GM12878 (cell line): ENCODE data around the gene CABLES1. TPM values are rescaled to one million over a fixed set of nuclear protein-coding genes. Genes with fewer than 3 reads are reported as not detected.

Experiments
- ATAC-seq: fragments of 200-7000 bp; cut with Tn5 transposase; 3 replicates; pipeline ENCODE4 v1.9.1; 2020; ENCODE audit warnings: mild to moderate bottlenecking, moderate library complexity
- BruUV-seq: library from RNA; stranded (reverse); fragments of 400-500 nt; replicated peaks from 2 replicates; lab custom pipeline; 2021; lab: Mats Ljungman, UMichigan
- CTCF ChIA-PET: fragments of 300-600 bp; sonication (Branson Sonifier 250); formaldehyde crosslinking; extraction: SDS; loops from one replicate; lab custom pipeline; 2021; ENCODE audit warnings: inconsistent platforms; lab: Yijun Ruan, JAX
- POLR2A ChIA-PET: fragments of 350-600 bp; formaldehyde crosslinking; extraction: SDS; loops from one replicate; lab custom pipeline; 2021; ENCODE audit warnings: inconsistent platforms; lab: Charles Lee
- RAD21 ChIA-PET: fragments of 300-600 bp; sonication (Branson Sonifier 250); formaldehyde crosslinking; loops from one replicate; lab custom pipeline; 2023; ENCODE audit warnings: antibody characterized with exemption; ENCODE audit not compliant: unreplicated experiment; lab: Charles Lee
- SMC1A ChIA-PET: fragments of 300-600 bp; sonication (Branson Sonifier 250); formaldehyde crosslinking; loops from one replicate; lab custom pipeline; 2023; ENCODE audit not compliant: unreplicated experiment, uncharacterized antibody; lab: Charles Lee
- DNase-seq: peaks from one replicate; pipeline ENCODE4 v3.0.0-alpha.2; 2011; ENCODE audit warnings: low read depth, low spot score
- FAIRE-seq: peaks from 3 replicates; lab custom pipeline; 2011; peaks lifted over from hg19 to GRCh38; lab: Jason Lieb, UNC
- H2AFZ ChIP-seq: 2 replicates; pipeline ENCODE4 v1.6.0; 2011; ENCODE audit warnings: low read depth, low read length, control low read depth; ENCODE audit not compliant: control insufficient read depth
- H3K27ac ChIP-seq: 2 replicates; pipeline ENCODE4 v1.5.1; 2011; ENCODE audit warnings: control low read depth; ENCODE audit not compliant: control insufficient read depth, insufficient read depth
- H3K27me3 ChIP-seq, 2 experiments: replicated peaks in 1 of 2; 2 replicates each; pipeline versions ENCODE4 v1.6.0 to v1.6.1; 2011; ENCODE audit warnings: low read length in 1 of 2; ENCODE audit not compliant: control insufficient read depth in 2 of 2, insufficient read depth in 2 of 2
- H3K36me3 ChIP-seq, 2 experiments: 2 replicates each; pipeline ENCODE4 v1.5.1; 2011; ENCODE audit warnings: low read length in 1 of 2; ENCODE audit not compliant: control insufficient read depth in 2 of 2, insufficient read depth in 2 of 2
- H3K4me1 ChIP-seq: 2 replicates; pipeline ENCODE4 v1.6.1; 2011; ENCODE audit warnings: mild to moderate bottlenecking, low read length, moderate library complexity, mixed read lengths; ENCODE audit not compliant: control insufficient read depth, insufficient read depth
- H3K4me2 ChIP-seq: 2 replicates; pipeline ENCODE4 v1.6.0; 2011; ENCODE audit warnings: control low read depth; ENCODE audit not compliant: control insufficient read depth, insufficient read depth
- H3K4me3 ChIP-seq: fragments of 200-600 bp; sonication (generic); 2 replicates; pipeline ENCODE4 v1.5.1; 2016
- H3K79me2 ChIP-seq: 2 replicates; pipeline ENCODE4 v1.6.0; 2011; ENCODE audit warnings: low read length; ENCODE audit not compliant: control insufficient read depth, insufficient read depth
- H3K9ac ChIP-seq: 2 replicates; pipeline ENCODE4 v1.8.0; 2011; ENCODE audit warnings: low read length, control low read depth, mixed read lengths; ENCODE audit not compliant: control insufficient read depth, insufficient read depth
- H3K9me3 ChIP-seq: replicated peaks from 3 replicates; pipeline ENCODE4 v1.5.1; 2011; ENCODE audit warnings: mild to moderate bottlenecking, low read length; ENCODE audit not compliant: control insufficient read depth, insufficient read depth
- H4K20me1 ChIP-seq: 2 replicates; pipeline ENCODE4 v1.6.0; 2011; ENCODE audit not compliant: control insufficient read depth, insufficient read depth
- BHLHE40 ChIP-seq, 2 experiments: fragments of 450-650 bp in 1 of 2; IDR thresholded peaks; 2 replicates each; pipeline ENCODE4 v1.6.1; 2011 to 2017; ENCODE audit warnings: low read depth in 2 of 2, borderline replicate concordance in 1 of 2, improper control_type of control experiment in 1 of 2, low read length in 1 of 2, mild to moderate bottlenecking in 1 of 2
- BMI1 ChIP-seq: fragments of 450-650 bp; IDR thresholded peaks from 2 replicates; pipeline ENCODE4 v1.6.1; 2016; ENCODE audit warnings: mild to moderate bottlenecking, moderate library complexity, borderline replicate concordance
- FOS ChIP-seq: IDR thresholded peaks from 3 replicates; pipeline ENCODE4 v1.6.1; 2011; ENCODE audit warnings: borderline replicate concordance; ENCODE audit not compliant: insufficient read length; ENCODE audit errors: extremely low read depth
- NBN ChIP-seq: fragments of 450-650 bp; IDR thresholded peaks from 2 replicates; pipeline ENCODE4 v1.6.1; 2016
- NR2F1 ChIP-seq: fragments of 450-650 bp; conservative IDR thresholded peaks from 2 replicates; pipeline ENCODE4 v1.6.1; 2017; ENCODE audit warnings: mild to moderate bottlenecking
- PAX5 ChIP-seq: IDR thresholded peaks from 2 replicates; pipeline ENCODE4 v1.6.1; 2011; ENCODE audit warnings: low read depth, low read length, borderline replicate concordance
- POU2F2 ChIP-seq: IDR thresholded peaks from 3 replicates; pipeline ENCODE4 v1.6.1; 2011; ENCODE audit warnings: low read depth, mild to moderate bottlenecking, low read length, borderline replicate concordance
- RUNX3 ChIP-seq: IDR thresholded peaks from 2 replicates; pipeline ENCODE4 v1.6.1; 2012; ENCODE audit warnings: low read length, inconsistent platforms
- SMC3 ChIP-seq: IDR thresholded peaks from 2 replicates; pipeline ENCODE4 v1.6.1; 2011; ENCODE audit warnings: low read length, improper control_type of control experiment, borderline replicate concordance
- SREBF1 ChIP-seq: IDR thresholded peaks from 2 replicates; pipeline ENCODE4 v1.6.1; 2012; ENCODE audit warnings: mild to moderate bottlenecking, low read length
- ZBTB11 ChIP-seq: fragments of 450-650 bp; formaldehyde crosslinking; IDR thresholded peaks from 2 replicates; pipeline ENCODE4 v1.5.0; 2022; ENCODE audit warnings: mild to moderate bottlenecking, missing genetic modification characterization
- WGBS: methylation state at CpG from one replicate; pipeline ENCODE4 v1.1.6; 2016; ENCODE audit warnings: low lambda C conversion rate; ENCODE audit not compliant: insufficient replicate concordance, insufficient coverage; ENCODE audit errors: missing lambda C conversion rate; 5-methylcytosine and 5-hydroxymethylcytosine counted together
- in situ Hi-C: fragments of 300-500 bp; cut with MboI; formaldehyde crosslinking; loops from 9 replicates; pipeline ENCODE4 v1.14.3; 2018; ENCODE audit warnings: mixed read lengths
- intact Hi-C: fragments of 100-400 bp; cut with micrococcal nuclease; formaldehyde crosslinking; loops from one replicate; pipeline ENCODE4 v1.14.2; 2022; ENCODE audit not compliant: unreplicated experiment
- polyA plus RNA-seq, 11 experiments: library from polyadenylated mRNA; depleted of rRNA in 4 of 11; unstranded in 6 of 11; stranded (reverse) in 5 of 11; fragments of >200 nt; fragmentation: Nextera tagmentation in 4 of 11; fragmentation: Illumina TruSeq in 1 of 11; extraction: Ambion mirVana in 4 of 11; extraction: Trizol in 1 of 11; gene quantifications; 1 replicate in 1 of 11; 2 replicates in 10 of 11; pipeline versions ENCODE4 v1.2.1 to v1.2.3, GENCODE V29; 2011 to 2016; ENCODE audit warnings: inconsistent platforms in 2 of 11, missing spikeins in 2 of 11, low read depth in 1 of 11
- total RNA-seq, 4 experiments: library from RNA; depleted of rRNA in 3 of 4; stranded (reverse); fragments of >200 nt in 3 of 4; fragmentation: Illumina TruSeq in 1 of 4; extraction: Trizol in 1 of 4; gene quantifications; 2 replicates each; pipeline versions ENCODE4 v1.2.1 to v1.2.3, GENCODE V29; 2013 to 2021
- TF ChIP-seq, protein P1 (sequence below): fragments of 450-650 bp; IDR thresholded peaks from 2 replicates; pipeline ENCODE4 v1.6.1; 2016; ENCODE audit warnings: mild to moderate bottlenecking

CABLES1 gene
- total and polyA plus RNA-seq, 10 of the 15 experiments (the other 5 are each of a cell fraction or from before 2014, with no cell fraction given): 2.9 to 27.2 (median 8.2) TPM

GRCh38 chr18:23245461-23245860 lies 110.2 kb downstream of the CABLES1 start:
- SMC1A ChIA-PET: no interaction called here

More at GRCh38 chr18:23245461-23245860, 110.2 kb downstream of the CABLES1 start:
- in situ Hi-C loops: no loop called here
- Histone ChIP-seq H3K36me3 (peaks cover 0 to 11% of the 10 kb centered on the region in 2 experiments; a peak in 2 of 4 replicates), H3K79me2 (no peaks in the 10 kb centered on the region), H3K4me2 (no peak overlapping the region), H3K9ac (no peak overlapping the region), H3K4me3 (no peak overlapping the region), H3K4me1 (peaks cover 15% of the 10 kb centered on the region), H4K20me1 (no peaks in the 10 kb centered on the region), H3K27me3 (no peaks in the 10 kb centered on the region), H3K9me3 (no peaks in the 10 kb centered on the region), H3K27ac (no peak overlapping the region), H2AFZ (no peak overlapping the region)
- ChIA-PET POLR2A (no interaction called here), CTCF (no interaction called here), RAD21 (interaction anchor here (0.6 kb wide), 1 partner anchor 21 kb away, joined by 3 read pairs; no protein-coding TSS in a partner anchor)
- intact Hi-C loops: no loop called here
- DNase-seq (no peak), ATAC-seq (no peak), FAIRE-seq (no peak)
- BruUV-seq: no TSS peak
- WGBS: 100% methylated on average over 6 of the region's 6 CpGs
- TF ChIP-seq FOS (no peak), BMI1 (no peak), POU2F2 (no peak), RUNX3 (no peak), ZBTB11 (CRISPR knock-in tag) (no peak), NR2F1 (no peak), SREBF1 (no peak), PAX5 (no peak), BHLHE40 (IDR thresholded peaks at IDR 0.05; ENCODE audit: borderline replicate concordance in 1 of 2, low read depth in 2 of 2, low read length in 1 of 2) (no peak), NBN (no peak), SMC3 (no peak)
- TF ChIP-seq, protein P1, sequence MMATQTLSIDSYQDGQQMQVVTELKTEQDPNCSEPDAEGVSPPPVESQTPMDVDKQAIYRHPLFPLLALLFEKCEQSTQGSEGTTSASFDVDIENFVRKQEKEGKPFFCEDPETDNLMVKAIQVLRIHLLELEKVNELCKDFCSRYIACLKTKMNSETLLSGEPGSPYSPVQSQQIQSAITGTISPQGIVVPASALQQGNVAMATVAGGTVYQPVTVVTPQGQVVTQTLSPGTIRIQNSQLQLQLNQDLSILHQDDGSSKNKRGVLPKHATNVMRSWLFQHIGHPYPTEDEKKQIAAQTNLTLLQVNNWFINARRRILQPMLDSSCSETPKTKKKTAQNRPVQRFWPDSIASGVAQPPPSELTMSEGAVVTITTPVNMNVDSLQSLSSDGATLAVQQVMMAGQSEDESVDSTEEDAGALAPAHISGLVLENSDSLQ: no peak
